ENCODE measurements around the gene PSAP. TPM values are rescaled to one million over a fixed set of nuclear protein-coding genes. Genes with fewer than 3 reads are reported as not detected.

Gene PSAP
- total RNA-seq, 1 experiment from 2014 or later = 683 TPM

DNA sequence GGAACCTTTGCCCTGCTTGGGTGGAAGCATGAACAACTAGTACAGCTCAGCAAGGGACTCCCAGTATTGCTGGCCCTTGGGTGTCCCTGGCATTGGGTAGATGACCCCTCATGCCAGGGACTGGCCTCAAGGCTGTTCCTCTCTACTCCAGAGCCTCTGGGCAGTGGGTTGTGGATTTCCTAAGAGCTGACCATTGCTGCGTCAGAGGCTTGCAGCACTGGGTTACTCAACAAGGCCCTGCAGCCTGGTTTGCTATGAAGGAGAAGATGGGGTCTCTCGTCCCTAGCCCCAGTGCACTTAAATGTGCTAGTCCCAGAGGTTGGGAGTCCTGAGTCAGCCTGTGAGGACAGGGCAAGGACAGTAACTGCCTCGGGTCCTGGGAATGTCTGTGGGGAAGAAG is 80.3 kb downstream of the PSAP start:
- TF ChIP-seq, protein P1, sequence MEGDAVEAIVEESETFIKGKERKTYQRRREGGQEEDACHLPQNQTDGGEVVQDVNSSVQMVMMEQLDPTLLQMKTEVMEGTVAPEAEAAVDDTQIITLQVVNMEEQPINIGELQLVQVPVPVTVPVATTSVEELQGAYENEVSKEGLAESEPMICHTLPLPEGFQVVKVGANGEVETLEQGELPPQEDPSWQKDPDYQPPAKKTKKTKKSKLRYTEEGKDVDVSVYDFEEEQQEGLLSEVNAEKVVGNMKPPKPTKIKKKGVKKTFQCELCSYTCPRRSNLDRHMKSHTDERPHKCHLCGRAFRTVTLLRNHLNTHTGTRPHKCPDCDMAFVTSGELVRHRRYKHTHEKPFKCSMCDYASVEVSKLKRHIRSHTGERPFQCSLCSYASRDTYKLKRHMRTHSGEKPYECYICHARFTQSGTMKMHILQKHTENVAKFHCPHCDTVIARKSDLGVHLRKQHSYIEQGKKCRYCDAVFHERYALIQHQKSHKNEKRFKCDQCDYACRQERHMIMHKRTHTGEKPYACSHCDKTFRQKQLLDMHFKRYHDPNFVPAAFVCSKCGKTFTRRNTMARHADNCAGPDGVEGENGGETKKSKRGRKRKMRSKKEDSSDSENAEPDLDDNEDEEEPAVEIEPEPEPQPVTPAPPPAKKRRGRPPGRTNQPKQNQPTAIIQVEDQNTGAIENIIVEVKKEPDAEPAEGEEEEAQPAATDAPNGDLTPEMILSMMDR (conservative IDR thresholded peaks at IDR 0.05) = no peak
- no peak for TF ChIP-seq EZH2 (IDR thresholded peaks at IDR 0.05; ENCODE audit: low read depth)
- Histone ChIP-seq H3F3A (ENCODE audit: insufficient read depth, low read depth) (peaks cover 57% of the 10 kb centered on the region), H3K9me2 (ENCODE audit: insufficient read depth) (no peaks in the 10 kb centered on the region), H3K36me3 (ENCODE audit: low read depth) (peaks cover 6% of the 10 kb centered on the region), H4K20me1 (ENCODE audit: insufficient read depth) (no peaks in the 10 kb centered on the region), H3K9me3 (ENCODE audit: insufficient read depth, low read depth) (no peaks in the 10 kb centered on the region), H3K79me2 (ENCODE audit: low read depth) (peaks cover 43% of the 10 kb centered on the region), H2AFZ (no peak overlapping the region), H3K27me3 (ENCODE audit: insufficient read depth, low read depth) (no peaks in the 10 kb centered on the region), H3K4me1 (replicated peaks; ENCODE audit: insufficient read depth) (peaks cover 85% of the 10 kb centered on the region), H3K4me3 (no peak overlapping the region), H3K4me2 (peak overlapping the region; percentile 99), H3K27ac (peak overlapping the region; percentile 53)
- CTCF ChIA-PET = no interaction called here
- intact Hi-C loops (cut with micrococcal nuclease; ENCODE audit: unreplicated experiment) = no loop called here
- DNase-seq = peak in 1 of 2 experiments; percentile 52
- POLR2A ChIA-PET (ENCODE audit: unreplicated experiment) = no interaction called here
- no TSS peak for BruUV-seq (replicated peaks)

DNA sequence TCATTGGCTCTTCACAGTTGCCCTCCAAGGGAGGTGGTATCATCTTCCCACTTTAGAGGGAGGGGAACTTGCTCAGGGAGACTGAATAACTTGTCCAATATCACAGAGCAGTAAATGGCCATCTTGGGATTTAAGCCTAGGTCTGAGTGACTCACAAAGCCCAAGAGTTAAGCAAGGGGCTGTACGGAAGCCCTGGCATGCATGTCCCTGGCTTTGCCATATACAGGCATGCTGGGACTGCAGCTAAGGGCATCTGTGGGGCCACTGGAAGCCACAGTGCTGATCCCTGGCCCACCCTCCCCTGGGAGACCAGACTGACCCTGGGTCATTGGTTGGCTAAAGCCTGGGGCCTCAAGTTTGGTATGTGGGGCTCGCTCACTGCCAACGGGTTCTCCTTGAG is 80.8 kb downstream of the PSAP start:
- Histone ChIP-seq H3K27me3 (ENCODE audit: insufficient read depth, low read depth) (no peaks in the 10 kb centered on the region), H3F3A (ENCODE audit: insufficient read depth, low read depth) (peaks cover 62% of the 10 kb centered on the region), H3K4me2 (peak overlapping the region; percentile 99), H3K9me3 (ENCODE audit: insufficient read depth, low read depth) (no peaks in the 10 kb centered on the region), H4K20me1 (ENCODE audit: insufficient read depth) (no peaks in the 10 kb centered on the region), H3K36me3 (ENCODE audit: low read depth) (peaks cover 6% of the 10 kb centered on the region), H3K79me2 (ENCODE audit: low read depth) (peaks cover 43% of the 10 kb centered on the region), H3K27ac (peak overlapping the region; percentile 53), H3K9me2 (ENCODE audit: insufficient read depth) (no peaks in the 10 kb centered on the region), H3K4me1 (replicated peaks; ENCODE audit: insufficient read depth) (peaks cover 90% of the 10 kb centered on the region), H3K4me3 (no peak overlapping the region), H2AFZ (no peak overlapping the region)
- intact Hi-C loops (cut with micrococcal nuclease; ENCODE audit: unreplicated experiment) = no loop called here
- ChIA-PET CTCF (no interaction called here), POLR2A (ENCODE audit: unreplicated experiment) (no interaction called here)
- TF ChIP-seq EZH2 (IDR thresholded peaks at IDR 0.05; ENCODE audit: low read depth) = no peak
- TF ChIP-seq, protein P1 (conservative IDR thresholded peaks at IDR 0.05) = no peak
- BruUV-seq (replicated peaks) = no TSS peak
- DNase-seq = peak in 1 of 2 experiments; percentile 77

DNA sequence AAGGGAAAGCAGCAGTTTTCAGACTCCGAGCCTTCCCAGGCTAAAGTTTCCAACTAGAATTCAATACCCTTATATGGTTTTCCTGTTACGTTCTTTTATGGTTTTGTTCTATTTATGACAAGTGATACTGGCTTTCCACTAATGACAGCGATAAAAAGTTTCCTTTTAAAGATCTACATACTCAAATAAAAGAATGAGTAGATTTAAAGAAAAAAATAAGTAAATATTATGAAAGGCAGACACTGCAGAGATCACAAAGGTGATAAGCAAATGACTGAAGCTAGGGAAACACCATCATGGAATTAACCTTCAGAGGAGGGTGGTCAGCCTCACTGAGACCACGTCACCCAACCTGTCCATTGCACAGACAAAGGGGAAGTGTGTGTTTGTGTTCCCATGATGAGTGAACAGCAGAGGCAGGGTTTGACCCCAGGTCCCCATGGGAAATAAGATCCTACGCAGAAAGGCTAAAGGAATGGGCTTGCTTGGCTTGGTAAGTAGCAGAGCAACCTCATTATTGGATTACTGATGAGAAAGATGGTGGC is 81.7 kb downstream of the PSAP start:
- Histone ChIP-seq H3K27me3 (ENCODE audit: insufficient read depth, low read depth) (no peaks in the 10 kb centered on the region), H3K9me3 (ENCODE audit: insufficient read depth, low read depth) (no peaks in the 10 kb centered on the region), H2AFZ (no peak overlapping the region), H3K79me2 (ENCODE audit: low read depth) (peaks cover 49% of the 10 kb centered on the region), H3K4me3 (no peak overlapping the region), H4K20me1 (ENCODE audit: insufficient read depth) (no peaks in the 10 kb centered on the region), H3K36me3 (ENCODE audit: low read depth) (peaks cover 6% of the 10 kb centered on the region), H3K9me2 (ENCODE audit: insufficient read depth) (no peaks in the 10 kb centered on the region), H3F3A (ENCODE audit: insufficient read depth, low read depth) (peaks cover 67% of the 10 kb centered on the region), H3K4me2 (peak overlapping the region; percentile 99), H3K4me1 (replicated peaks; ENCODE audit: insufficient read depth) (peaks cover 94% of the 10 kb centered on the region), H3K27ac (peak overlapping the region; percentile 88)
- POLR2A ChIA-PET (ENCODE audit: unreplicated experiment) = no interaction called here
- intact Hi-C loops (cut with micrococcal nuclease; ENCODE audit: unreplicated experiment) = loop anchor here (5.0 kb wide), 2 partner anchors 452 to 563 kb away; partner anchors contain the start of gene SLC29A3
- CTCF ChIA-PET = no interaction called here
- BruUV-seq (replicated peaks) = no TSS peak
- TF ChIP-seq, protein P1 (conservative IDR thresholded peaks at IDR 0.05) = no peak
- no peak for TF ChIP-seq EZH2 (IDR thresholded peaks at IDR 0.05; ENCODE audit: low read depth)
- DNase-seq = no peak
